NK-92 treated with Interleukin-12 subunit alpha and Interleukin-12 subunit beta, amount 100 ng/mL, for 24 hours (cell line): Measurements from ENCODE around the gene PRSS12.
"Not testable (repeated sequence)": the region's sequence is repeated elsewhere in the genome, so short reads cannot be mapped to it uniquely, and the experiment has no call there.

Experiments used
- DNase-seq: peaks from one replicate; lab custom pipeline; 2025; lab: John Stamatoyannopoulos, UW

The PRSS12 gene

DNA sequence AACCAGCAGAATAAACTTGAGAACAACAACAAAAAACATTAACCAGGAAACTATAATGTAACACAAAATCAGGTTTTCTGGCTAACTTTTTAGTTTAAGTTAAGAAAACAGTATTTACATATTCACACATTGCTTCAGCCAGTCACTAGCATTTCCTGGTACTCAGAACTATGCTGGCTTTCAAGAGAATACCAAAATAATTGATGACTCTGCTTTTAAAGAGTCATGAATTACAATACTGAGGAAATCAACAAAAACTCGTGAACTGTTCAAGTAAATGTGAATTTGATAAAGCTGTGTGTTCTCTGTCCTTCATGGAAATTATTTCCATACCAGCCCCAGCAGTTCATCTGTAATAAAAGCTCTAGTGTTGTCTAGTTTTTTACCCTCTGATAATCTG lies 27.4 kb downstream of the PRSS12 start:
- DNase-seq, result no peak

DNA sequence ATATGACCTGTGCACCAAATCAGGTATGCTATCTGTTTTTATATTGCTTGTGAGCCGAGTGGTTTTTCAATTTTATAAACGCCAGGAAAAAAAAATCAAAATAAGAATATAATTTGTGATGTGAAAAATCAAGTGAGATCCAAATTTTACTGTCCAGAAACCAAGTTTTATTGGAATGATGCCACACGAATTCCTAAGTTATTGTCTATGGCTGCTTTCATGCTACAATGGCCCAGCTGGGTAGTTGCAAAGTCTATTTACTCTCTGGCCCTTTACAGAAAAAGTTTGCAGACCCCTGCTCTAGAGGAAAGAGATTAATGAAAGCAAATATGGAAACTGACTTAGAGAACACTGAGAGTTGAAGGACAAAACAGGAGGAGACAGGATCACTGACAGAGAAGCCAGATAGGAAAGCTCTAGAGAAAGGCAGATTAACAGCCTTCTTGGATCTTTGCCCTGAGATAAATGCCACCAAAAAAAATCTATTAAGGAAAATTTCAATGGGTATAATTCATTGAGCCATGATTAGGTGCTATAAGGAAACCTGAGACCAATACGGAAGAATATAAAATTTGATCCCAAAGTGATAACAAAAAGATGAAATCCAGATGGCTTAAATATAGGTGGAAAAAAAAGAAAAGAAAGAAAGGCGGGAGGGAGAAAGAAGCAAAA lies 29.8 kb downstream of the PRSS12 start:
- DNase-seq, result no peak

DNA sequence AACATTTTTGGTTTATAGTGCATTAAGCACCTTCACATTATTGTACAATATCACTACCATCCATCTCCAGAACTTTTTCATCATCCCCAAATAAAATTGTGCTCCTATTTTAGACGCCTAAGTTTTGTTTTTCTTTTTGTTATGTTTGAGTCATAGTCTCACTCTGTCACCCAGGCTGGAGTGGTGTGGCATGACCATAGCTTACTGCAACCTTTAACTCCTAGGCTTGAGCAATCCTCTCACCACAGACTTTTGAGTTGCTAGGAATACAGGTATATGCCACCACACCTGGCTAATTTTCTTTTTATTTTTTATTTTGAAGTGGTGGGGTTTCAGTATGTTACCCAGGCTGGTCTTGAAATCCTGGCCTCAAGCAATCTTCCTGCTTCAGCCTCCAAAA lies 33.9 kb downstream of the PRSS12 start:
- DNase-seq, result no peak

DNA sequence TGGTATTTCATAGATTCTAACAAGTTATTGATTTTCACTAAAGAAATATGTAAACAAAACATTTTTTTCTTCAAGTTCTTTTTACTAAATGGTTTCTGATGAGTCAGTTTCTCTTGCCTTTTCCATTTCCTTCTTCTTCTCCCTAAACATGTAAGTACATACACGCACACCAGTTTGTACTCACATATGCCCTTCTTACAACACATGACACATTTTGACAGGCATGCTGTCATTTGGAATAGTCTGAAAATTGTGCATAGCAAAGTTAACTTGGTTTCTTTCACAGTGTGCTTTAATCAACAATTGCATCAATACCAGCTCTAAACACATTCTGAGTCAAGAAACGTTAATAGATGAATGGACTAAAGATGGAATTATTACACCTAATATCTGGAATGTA lies 35.1 kb downstream of the PRSS12 start:
- no peak for DNase-seq

DNA sequence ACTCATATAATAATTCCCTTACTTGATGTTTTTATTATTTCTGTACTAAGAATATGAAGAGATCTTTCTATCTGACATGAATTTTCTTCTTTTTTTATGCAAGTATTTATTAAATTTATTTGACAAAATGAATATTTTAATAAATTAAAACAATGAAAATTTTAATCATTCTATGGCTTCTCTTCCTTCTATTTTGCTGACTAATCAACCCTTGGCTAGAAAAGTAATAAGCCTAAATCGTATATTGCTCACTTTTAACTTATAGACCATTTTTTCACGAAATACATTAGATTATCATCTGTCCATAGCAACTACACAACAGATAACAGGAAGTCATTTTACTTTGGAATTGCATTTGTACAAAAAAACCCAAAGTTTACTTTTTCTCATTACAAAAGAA lies 38.6 kb downstream of the PRSS12 start:
- DNase-seq, result no peak

DNA sequence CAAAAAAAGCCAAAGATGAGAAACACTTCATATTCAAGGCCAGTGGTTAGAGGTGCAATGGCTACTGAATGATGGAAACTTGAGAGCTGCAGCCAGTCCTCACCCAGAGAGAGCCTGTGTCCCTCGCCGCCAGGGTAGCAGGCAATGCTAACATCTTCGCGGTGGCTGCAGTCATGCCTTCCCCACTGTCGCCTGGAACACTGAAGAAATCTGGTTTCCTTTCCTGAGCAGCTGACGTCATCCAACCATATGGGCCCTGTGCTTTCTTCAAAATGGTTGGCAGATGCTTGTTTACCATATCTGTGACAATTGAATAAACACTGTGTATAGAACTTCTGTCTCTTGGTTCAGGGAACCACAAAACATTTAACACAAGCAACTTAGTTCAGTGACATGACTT lies 39.7 kb downstream of the PRSS12 start:
- DNase-seq, result no peak

DNA sequence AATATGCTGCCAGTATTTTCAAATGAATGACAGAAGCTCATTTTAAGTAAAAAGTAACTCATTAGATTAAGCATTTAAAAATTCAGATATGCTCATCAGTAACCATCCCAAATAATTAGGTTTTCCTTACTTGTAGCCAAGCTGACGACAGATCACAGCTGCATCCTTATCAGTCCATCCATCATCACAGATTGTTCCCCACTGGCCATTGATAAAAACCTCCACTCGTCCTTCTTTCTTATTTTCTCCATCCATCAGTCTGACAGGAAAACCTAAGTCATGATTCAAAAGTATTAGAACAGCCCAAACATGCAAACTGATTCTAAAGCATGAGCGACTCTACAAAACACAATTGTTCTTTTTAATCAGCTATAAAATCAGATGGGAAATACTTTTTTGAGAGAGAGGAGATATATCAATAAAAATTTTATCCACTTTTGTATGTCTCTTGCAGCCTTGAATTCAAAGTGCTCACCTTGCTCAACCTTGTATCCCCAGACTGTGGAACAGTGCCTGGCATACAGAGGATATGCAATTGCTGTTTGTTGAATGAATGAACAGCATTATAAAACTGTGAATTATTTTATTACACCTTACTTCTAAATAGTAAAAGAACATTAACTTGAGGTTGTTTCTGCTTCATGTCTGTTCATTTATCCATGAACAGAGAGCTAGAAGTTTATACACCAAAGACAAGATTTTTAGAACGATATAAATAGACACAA lies 44.3 kb downstream of the PRSS12 start:
- DNase-seq, result no peak

DNA sequence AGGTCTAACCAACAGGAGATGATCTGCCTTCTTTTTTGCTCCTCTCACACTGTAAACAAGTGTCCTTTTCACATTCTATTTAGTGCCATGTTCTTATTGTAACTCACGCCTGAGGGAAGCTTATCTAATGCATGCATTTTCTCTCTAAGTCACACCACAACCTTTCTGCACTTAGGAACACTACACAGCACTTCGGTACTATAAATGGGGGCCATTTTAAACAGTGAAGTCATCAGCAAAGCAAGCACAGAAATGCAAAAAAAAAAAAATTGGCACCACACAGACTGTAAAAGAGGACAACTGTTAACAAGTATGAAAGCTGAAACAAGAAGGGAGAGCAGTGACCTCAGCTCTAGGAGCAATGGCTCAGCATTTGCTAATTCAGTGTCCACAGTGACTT lies 45.2 kb downstream of the PRSS12 start:
- no peak for DNase-seq

DNA sequence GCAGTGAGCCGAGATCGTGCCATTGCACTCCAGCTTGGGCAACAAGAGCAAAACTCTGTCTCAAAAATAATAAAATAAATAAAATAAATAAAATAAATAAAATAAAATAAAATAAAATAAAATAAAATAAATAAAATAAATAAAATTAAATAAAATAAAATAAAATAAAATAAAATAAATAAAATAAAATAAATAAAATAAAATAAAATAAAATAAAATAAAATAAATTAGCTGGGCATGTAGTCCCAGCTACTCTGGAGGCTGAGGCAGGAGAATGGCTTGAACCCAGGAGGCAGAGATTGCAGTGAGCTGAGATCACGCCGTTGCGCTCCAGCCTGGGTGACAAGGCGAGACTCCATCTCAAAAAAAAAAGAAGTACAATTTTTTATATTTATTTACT lies 53.2 kb downstream of the PRSS12 start:
- DNase-seq, result not testable (repeated sequence)

DNA sequence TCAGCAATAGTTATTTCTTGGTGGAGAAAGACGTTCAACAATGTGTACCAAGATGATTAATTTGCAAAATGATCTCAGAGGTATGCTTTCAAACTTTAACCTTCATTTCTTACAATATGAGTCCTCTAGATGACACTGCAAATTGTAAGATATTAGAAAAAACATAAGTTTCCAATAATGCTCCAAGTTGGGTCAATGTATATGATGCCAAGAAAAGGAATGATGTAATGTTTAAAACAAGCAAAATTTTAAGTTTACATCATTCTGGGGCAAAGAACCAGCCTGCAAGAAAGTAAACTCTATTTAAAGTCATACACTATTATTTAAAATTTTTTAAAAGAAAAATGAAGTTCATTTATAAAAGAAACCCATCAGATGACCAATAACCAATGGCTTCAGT lies 56.1 kb downstream of the PRSS12 start:
- no peak for DNase-seq

DNA sequence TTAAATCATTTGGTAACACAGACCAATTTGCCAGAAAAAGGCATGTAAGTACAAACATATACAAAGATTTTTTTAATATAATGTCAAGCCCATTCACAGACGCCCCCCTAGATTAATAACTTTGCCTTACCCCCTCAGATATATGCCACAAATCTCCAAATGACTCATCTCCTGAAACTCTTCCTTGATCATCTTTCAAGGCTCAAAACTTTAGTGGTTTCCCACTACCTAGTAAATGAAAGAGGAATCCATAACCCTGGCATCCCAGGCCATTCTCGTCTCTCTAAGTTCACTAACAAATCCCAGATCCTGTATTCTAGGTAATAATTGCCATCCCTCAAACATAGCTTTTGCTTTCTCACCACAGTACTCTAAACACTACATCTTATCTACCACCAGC lies 61.9 kb downstream of the PRSS12 start:
- no peak for DNase-seq

DNA sequence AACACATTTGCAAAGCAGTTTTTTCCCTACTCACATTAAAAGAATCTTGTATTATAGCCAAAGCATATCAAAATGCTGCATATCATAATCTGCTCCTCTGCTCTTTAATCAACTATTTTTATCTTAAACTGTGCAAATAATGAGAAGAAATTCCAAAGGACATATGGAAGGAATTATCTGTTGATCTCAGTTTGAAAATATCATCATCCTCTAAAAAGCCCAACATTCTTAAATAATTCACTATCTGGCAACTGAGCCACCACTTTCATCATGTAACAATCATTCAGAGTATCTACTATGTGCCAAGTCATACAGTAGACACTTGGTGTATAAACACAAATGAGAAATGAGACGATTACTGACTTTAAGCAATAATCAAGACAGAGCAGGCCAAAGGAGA lies 63.0 kb downstream of the PRSS12 start:
- DNase-seq, result no peak

DNA sequence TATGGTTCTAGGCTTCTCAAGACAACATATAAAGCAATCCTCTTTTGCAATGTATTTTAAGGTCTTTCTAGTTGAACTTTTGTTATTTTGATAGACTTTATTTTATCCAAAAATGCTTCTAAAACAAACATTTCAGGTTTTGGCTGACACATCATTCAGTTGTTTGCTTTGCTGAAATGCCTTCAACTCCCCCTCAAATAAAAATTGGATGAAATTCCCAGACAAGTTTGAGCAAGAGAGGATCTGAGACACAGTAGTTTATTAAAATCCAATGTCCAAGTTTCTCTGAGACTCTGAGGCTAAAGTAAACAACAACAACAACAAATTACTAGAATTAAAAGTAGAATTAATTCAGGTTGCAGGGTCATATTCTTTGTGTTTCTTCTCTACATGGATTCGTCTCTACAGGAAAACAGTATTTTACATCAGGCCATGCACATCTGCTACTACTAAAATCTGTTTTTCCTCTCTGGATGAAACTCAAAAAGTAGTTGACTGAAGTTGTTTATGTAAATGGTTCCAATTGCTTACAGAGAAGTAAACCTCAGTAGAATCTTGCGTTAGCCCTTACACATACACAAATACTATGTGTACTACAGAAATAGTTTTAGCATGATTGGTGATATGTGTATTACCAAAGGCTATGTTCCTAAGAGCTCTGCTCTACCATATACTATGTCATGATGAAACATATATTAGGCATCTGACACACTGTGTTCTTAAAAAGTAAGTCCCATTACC lies 64.9 kb downstream of the PRSS12 start:
- no peak for DNase-seq

DNA sequence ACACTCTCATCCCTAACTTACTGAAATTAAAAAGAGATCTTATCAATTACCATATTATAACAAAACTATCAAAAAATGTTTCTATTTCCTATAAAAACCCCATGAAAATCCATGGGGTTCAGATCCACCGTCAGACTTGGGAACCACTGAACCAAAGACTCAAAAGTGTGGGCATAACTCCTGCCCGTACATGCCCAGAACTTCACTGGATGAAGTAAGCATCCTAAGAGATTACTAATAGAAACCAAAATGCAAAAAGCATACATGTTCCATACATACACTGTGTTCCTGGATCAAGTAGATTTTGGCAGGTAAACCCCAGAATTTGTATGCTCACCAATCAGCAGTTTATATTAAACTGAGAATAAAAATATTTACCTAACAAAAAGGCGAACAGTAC lies 66.1 kb downstream of the PRSS12 start:
- no peak for DNase-seq

DNA sequence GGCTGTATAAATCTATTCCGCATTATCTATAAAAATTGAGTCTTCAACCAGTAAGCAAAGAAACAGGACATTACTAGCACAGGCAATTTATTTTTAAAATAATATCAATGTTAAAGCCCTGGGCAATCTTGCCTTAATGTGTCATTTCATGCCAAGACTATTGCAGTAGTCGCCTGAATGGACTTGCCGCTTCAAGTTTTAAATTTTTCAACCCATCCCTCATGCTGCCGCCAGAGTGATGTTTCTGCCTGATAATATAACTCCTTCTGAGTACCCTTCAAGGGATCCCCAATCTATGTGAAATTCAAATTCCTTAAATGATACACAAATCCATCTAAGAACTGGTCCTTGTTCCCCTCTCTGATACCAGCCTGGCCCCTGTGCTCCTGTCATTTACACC lies 66.9 kb downstream of the PRSS12 start:
- no peak for DNase-seq

DNA sequence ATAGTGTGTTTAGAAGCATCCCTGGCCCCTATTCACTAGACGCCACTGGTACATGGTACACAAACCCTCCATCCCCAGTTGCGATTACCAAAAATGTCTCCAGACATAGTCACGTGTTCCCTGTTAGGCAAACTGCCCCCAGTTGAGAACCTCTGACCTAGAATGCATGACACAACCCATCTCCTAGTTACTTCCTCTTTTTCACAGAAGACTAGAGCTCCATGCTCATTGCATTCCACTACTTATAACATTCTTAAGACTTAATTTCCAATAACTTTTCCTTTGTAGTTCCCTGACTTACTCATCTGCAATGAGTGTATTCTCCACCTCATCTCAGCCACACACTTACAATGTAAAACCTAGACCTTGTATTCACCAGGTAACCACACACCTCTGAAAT lies 68.6 kb downstream of the PRSS12 start:
- no peak for DNase-seq

DNA sequence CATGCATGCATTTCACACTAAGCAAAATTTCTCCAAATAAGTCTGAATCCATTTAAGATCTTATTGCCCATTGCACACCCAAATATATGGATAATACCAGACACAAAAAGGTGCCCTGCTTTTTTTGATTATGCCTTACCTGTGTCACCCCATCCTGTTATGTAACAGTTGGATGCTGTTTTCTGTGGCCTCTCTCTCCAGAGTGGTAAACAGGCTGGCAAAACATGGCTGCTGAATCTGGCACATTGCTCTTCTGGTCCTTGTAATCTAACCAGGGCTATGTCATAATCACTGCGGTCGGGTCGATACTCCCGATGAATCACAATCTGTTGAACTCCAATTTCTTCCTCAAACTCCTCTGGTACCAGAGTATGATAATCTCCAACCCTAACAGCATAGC lies 70.1 kb downstream of the PRSS12 start:
- DNase-seq, result no peak

DNA sequence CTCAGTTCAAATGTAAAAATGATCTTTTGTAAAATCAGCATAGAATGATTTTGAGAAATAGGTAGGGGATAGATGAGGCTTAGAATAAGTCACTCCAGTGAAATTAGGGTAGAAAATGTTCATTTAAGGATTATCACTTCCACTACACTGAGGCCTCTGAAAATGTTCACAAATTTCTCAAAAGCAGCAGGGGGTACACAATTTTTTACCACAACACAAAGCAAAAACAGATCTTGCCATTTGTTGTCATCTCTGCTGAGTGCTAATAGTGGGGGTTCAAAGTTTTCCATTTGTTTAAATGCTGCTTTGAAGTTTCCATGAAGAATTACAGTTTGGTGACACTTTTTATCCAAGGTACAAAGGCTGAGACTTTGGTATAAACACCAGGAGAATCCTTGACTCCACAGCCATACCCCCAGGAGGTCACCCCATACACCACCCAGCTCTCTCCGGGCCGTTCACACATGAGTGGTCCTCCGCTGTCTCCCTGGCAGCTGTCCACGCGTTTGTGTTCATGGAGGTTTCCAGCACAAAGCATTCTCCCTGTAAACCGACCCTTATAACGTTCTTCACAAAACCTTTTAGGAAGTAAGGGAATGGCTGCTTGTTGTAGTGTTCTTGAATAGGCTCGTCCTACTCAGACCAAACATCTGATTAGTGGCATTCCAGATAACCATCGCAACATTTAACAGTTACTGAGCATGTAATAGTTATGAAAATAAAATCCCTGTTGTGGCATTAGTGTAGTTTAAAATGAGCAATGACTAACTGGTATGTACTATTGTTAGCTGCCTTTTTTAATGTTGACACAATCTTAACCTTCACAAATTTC lies 71.0 kb downstream of the PRSS12 start:
- DNase-seq, result no peak

DNA sequence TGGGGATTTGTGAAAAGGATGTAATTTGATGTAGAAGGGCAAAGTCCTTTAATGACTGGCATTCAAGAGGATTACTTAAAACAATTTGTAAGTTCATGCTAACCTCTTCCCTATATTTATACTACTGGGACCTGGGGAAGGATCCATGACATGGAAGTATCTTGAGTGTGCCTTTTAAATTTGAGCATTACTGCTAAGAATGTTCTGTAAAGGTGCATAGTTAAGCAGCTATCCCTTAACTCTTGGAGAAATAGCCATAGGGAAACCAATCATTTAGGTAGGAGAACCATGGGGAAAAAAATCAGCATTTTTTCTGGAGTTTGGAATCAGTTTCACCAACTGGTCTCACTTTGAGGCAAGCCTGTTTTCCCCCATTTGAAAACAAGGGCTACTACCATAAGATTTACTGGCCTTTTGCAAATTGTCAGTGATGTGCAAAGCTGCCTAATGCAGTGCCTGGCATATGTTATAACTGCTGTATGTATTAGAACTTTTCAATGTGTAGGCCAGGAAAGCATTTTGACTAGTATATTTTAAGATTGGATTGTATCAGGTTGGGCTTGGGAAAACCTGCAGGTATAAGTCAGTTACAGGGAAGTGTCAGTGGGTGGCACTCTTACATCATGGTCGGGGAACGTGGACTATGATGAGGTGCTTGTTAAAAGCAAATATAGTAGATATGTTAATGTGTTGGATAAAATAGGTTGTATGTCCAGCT lies 72.1 kb downstream of the PRSS12 start:
- DNase-seq, result peak; percentile 4

DNA sequence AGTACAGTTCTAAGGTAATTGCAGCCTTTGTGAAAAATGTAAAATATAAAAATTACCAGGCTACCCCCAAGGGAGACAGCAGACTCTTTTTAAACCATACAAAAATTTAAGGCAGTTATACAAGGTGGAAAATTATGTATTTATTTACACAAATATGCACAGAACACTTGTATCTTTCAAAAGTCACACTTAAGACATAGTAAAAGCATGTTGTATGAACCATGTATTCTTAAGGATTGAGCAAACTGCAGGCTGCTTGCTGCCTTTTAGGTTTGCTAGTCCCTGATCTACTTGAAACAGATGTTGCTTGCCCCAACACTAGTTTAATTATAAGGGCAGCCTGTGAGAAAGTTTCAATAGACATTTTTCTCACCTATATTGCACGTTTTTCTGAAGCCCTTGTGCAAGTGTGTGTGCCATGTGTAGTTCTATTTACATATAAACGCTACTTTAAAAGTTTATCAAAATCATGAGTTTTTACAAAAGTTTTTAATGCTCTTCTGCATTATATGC lies 72.8 kb downstream of the PRSS12 start:
- DNase-seq, result no peak

DNA sequence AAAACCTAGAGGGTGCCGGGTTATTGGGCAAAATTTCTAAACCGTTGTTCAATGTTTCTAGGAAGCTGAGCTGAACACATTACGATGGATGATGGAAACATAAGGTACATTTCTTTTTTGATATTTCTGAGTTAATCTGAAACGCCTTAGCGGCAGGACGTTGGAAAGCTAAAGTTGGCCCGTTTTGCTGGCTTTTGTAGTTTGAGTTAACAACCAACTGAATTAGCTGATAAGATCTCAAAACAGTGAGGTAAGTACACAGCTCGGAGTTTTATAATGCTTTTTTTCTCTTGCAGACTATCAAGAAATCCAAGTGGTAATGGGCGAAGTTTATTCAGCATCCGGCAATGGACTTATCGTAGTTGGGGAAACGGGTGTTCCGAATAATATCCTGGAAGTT lies 73.5 kb downstream of the PRSS12 start:
- DNase-seq, result no peak
